Hematopoietic multipotent progenitor cell treated with erythropoietin and hydrocortisone succinate and interleukin-3 and kit ligand, for 6 days (in vitro differentiated cells): ENCODE results near the gene CKB.
A peak's percentile ranks its signal among the peaks of the same experiment; 100 is the strongest.

Source experiments
- DNase-seq: peaks from one replicate; pipeline ENCODE4 v3.0.0-alpha.2; 2015

Gene CKB

DNA sequence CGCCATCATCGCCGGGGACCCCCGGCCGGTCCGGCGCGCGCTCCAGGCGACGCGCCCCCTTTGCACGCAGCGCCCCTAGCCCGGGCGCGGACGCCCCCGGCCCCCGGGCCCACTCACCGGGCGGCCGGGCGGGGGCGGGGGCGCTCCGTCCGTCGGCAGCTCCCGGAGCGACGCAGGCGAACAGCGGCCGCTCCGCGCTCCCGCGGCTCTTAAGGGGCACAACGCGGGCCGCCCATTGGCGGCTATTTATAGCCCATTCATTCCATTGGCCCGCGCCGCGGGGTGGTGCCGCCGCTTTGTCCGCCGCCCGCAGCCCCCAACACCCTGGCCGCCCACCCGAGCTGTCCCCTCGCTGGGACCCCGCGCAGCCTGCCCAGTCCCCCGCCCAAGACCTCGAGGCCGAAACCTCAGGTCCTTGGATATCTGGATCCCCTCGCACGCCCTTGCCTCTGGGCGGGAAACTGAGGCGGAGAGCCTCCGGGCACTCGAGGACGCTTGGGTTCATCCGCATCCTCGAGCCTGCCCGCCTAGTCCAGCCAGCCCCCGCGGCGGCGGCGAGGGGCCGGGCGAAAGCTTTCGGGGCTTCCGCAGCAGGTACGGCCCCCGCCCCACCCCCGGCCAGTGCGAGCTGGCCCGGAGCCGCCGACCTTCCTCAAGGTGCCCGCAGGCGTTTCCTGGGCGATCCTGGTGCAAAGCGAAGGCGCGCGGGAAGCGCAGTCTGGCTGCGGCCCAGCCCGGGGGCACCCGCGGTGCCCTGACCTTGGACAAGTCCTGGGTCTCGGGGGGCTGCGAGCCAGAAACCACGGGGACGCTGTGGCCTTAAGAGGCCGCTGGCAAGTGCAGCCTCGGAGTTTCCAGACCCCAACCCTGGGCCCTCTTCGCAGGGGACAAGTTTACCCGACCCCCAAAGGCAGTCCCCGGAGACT lies at the start of gene CKB:
Gene CKB, minus strand, starts transcription at position 182 of the 926 bp plus-strand sequence. CDS start 337 bp downstream, outside the sequence.
- DNase-seq = peak; percentile 77

DNA sequence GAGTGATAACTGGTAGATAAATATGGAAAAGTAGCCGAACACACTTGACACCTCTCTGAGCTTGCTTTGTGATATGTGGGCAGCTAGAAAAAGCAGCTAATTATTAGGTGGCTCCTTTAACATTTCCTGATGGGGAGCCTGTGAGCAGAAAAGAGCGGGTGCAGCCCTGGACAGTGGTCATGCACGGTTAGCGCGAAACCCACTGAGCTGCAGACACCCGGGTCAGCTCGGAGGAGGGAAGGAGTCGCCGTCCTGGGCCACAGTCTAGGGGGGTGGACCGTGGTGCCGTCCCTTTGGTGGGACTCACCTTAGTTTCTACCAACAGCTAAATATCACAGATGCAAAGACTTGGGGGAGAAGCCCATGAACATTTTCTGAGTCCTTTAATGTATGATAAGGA lies 46.8 kb upstream of the CKB start:
- DNase-seq = no peak

DNA sequence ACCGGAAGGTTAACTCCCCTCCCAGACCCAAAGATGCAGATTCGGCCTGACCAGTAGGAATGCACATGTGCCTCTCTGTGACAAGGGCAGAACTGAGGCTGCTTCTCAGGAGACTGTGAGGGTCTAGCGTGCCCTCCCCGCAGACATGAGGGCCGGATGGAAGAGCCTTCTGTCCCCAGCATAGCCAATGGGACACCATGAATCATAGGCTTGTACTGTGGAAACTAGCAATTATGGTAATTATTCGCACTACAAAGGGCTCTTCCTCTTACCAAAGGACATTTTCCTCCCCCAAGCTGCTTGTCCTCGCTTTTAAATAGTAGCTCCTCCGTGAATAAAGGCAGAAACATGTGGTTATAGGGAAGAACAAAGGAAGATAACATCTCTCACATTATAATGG lies 46.3 kb upstream of the CKB start:
- DNase-seq = no peak

DNA sequence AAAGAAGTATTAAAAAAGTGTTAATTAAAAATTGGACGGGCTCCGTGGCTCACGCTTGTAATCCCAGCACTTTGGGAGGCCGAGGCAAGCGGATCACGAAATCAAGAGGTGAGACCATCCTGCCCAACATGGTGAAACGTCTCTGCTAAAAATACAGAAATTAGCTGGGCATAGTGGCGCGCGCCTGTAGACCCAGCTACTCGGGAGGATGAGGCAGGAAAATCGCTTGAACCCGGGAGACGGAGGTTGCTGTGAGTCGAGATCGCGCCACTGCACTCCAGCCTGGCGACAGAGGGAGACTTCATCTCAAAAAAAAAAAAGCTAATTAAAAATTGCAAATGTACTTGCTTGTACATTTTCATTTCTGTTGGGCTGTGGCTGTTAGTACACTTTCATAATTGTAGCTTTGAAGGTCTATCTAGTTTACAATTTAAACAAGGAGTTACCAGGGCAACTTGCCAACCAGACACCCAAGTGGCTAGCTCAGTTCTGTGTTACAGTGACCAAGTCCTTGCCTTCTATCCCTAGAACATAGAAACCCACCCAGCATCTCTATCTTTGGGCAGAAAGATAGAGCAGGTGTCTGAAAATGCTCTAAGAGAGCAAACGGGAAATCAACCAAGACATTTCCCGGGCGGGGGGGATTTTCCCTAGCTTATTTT lies 41.3 kb upstream of the CKB start:
- DNase-seq = peak; percentile 70

DNA sequence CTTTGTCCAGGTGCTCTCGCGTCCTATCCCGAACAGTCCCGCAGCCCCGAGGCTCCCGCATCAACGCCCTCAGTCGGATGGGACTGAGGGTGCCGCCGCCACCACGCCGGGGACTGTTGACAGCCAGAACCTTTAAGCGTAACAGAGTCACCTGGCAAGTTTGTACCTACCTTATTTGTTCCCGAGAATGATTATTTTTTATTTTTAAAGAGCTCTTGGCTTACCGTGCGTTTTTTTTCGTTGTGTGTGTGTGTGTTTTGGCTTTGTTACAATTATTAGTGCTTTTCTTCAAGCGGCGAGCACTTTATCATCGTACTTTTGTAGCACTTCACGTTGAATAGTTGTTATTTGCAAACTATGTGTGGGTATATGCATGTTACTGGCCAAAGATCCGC lies 40.6 kb upstream of the CKB start:
- DNase-seq = no peak

DNA sequence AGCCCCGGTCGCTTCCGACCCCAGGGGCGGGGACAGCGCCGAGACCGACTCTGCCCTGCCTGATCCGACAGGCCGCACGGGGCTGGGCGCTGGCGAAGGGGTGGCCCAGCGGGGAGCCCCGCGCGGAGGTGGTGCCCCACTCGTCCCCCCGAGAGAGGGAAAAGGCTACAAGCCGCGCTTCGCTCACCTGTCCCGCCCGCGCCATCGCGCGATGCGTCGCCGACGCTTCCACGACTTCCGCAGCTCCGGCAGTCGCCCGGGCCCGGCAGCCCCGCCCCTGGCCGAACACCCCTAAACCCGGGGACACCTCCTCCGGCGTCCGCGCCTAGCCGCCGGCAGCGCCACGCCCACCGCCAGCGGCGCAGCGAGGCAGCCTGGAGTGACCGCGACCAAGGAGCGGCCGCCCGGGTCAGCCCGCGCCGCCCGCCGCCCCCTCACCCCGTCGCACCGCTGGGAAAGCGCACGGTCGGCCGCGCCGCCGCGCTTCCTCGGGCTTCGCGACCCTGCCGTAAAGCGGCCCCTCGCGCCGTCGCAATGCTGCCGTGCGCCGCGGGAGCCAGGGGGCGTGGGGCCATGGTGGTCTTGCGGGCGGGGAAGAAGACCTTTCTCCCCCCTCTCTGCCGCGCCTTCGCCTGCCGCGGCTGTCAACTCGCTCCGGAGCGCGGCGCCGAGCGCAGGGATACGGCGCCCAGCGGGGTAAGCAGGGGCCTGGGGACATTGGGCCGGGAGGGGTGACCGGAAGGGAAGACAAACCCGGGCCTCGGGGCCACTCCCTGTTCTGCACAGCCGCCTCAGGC lies 40.0 kb upstream of the CKB start, which contains the start of the genes BAG5 and COA8:
Gene BAG5, minus strand, starts transcription at position 229 of the 797 bp plus-strand sequence. CDS start 1,493 bp downstream, outside the sequence.
Gene COA8, plus strand, starts transcription at position 532 of the 797 bp plus-strand sequence. Its CDS starts 42 bp downstream, at position 574.
- peak; percentile 87 for DNase-seq

DNA sequence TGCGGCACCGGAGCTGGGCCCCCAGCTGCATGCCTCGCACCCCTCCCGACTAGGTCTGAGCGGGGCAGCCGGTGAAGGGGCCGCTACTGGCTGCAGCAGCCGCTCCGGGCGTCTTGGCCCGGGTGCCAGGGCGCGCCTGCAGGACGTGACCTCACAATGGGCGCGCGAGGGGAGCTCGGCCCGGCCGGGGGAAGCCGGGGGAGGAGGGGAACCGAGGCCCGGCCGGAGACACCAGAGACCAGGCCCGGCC lies 39.5 kb upstream of the CKB start:
- DNase-seq = no peak

DNA sequence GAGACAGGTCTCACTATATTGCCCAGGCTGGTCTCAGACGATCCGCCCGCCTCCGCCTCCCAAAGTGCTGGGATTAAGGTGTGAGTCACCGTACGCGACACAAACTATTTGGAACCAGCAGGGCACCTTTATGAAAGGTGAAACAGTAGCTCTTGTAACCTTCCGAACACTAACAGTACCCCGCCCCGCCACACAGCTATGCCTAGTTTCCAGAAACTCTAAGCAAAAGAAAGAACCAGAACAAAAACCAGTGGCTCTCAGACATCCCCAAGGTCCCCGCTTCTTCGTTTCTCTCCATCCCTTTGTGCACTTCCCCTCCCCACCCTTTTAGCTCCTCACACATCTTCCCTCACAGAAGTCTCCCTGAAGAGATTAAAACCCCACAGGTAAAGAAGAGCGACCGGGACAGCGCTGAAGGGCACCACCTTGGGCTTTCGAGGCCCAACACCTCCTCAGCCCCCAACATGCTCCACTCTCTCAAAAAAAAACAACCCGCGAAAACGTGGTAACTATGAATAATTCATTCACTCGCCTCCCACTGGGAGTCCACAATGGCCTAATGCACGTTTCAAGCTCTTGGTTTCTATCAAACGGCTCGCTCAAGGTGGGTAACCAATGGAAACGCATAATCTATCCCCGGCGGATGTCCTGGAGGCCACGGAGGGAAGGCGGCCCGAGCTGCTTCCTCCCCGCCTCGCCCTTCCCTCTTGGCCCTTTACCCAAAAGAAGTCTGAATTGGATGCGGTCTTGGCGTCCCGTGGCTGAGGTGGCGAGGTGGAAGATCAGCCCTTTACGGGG lies 39.0 kb upstream of the CKB start:
- peak; percentile 83 for DNase-seq

DNA sequence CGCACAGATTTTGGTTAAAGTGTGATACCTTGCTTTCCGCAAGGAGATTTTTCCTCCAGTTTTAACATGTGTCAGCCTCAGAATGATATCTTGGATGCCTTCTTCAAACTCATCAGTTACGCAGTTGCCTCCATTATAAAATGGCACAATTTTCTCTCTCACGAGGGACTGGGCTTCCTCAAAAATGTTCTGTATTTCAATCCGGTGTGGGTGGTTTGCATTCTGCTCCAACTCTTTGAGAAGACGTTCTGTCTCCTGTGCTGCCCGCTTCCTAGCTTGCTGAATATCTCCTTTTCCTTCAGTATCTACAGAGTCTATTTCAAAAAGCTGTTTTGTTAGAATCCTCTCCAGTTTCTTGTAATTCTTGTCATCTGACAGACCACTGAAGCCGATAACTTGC lies 38.1 kb upstream of the CKB start:
- DNase-seq = no peak

DNA sequence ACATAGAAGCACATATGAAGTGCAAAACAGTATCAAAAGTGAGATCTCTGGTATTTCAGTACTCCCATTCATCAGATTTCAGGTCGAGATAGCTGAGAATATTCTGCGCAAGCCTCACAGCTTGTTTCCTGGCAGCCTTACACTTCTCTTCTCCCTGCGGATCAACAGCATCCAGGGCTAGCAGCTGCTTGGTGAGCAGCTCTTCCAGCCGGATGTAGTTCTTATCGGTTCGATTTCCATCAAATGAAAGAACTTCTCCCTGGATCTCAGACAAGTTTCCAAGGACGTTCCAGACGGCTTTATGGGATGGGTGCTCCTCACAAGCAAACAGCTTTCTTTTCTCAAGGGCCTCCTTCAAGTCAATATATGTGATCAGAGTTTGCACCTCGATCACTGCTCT lies 37.1 kb upstream of the CKB start:
- DNase-seq = no peak

DNA sequence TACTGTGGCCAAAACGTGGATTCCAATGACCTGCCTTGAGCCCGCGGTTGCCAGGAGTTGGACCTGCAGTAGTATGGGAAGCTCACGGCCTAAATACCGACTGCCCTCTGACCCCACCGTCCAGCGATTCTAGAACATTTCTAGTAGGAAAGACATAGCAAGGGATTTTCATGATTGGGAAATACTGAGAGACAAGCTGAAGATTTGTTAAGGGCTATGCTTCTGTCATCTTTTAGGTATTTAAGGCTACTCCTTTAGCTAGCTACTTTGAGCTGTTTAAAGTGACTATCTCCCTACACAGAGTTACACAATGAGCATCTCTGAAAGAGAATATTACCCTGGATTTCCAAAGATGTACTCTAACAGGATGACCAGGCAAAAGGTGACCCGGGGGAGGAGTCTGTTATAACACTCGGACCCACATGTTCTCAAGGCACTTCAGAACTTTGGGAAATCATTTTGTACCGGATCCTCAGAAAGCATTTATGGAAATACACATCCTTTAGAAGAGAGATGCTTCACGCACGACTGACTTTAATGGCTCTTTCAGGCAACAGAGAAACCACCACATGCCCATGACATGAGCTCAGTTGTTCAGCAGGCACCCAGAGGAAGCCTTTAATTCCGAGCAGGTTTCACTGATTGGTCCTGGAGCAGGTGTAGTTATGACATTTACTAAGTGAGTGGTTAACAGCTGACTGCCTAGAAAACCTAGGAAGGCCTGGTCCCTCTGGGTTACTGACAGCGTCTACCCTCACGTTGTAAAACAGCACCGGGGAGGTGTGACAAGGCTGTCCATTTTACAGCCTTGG lies 35.6 kb upstream of the CKB start:
- DNase-seq = no peak

DNA sequence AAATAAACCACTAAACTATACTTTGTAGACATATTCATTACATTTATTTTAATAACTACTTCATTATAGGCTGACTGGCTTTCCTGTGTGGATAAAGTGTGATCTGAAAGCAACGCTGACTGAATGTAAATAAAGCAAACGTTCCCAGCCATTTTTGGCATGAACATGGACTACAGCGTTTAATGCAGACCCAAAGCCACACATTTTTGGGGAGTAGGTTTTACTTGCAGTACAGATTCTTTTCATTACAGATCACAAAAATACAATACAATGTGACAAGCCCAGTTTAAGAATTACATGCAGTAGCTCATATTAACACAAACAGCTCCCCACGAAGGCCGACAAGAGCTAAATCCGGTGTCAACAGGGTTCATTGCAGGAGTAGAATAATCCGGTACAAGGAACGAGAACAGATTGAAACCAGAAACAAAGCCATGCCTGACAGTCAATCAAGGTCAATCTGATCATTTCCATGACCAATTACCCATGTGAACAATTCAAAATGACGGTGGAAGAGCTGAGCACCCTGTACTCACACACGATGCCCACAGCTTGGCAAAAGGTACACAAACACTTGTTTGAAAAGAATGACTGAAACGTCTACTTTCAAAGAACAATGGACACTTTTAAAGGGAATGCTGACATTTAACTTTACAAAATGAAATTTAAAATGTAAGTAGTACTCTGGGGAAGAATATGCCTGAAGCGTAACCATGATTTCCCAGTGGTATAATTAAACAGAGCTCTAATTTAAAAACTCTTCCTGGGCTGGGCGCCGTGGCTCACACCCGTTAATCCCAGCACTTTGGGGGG lies 34.5 kb upstream of the CKB start:
- DNase-seq = no peak

DNA sequence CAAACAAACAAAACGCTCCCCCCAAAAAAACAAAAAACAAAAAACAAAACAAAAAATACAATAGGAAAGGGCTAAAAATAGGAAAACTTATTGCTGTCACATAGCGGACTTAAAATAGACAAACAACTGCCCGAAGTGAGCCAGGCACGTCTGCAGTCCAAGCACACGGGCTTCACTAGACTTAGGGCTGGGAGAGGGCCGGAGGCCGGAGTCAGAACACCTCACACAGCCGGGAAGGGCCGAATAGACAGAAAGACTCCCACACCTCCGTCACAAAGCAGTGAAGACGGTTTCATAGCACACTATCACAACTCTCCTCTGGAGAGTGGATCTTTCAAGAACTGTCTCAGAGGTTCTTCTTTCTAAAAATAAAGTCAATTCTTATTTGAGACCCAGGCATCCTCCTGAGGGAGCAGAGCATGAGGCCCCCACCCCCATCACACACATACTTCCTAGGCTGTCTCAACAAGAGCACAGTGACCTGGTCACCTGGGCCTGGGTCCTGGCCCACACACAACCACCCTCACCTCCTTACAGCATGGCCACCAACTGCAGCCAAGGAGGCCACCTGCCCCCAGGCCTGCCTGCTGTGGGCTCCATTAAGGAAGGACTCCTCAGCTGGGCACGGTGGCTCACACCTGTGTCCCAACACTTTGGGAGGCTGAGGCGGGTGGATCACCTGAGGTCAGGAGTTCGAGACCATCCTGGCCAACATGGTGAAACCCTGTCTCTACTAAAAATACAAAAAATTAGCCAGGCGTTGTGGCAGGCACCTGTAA lies 33.1 kb upstream of the CKB start:
- DNase-seq = no peak

DNA sequence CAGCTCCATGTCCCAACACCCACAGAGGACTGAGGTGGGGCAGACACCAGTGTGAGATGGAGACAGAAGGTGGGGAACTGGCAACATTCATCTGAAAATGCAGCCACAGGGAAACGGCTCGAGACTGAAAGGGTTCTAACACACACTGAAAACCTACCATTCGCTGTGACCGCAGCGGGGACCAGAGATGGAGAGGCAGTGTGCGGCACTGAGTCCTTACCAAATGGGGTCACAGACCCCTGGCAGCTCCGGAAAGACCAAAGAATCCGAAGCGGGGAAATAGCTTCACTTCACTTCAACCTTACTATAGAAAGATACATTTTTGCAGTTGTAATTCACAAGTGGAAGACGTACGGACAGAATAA lies 30.2 kb upstream of the CKB start:
- no peak for DNase-seq

DNA sequence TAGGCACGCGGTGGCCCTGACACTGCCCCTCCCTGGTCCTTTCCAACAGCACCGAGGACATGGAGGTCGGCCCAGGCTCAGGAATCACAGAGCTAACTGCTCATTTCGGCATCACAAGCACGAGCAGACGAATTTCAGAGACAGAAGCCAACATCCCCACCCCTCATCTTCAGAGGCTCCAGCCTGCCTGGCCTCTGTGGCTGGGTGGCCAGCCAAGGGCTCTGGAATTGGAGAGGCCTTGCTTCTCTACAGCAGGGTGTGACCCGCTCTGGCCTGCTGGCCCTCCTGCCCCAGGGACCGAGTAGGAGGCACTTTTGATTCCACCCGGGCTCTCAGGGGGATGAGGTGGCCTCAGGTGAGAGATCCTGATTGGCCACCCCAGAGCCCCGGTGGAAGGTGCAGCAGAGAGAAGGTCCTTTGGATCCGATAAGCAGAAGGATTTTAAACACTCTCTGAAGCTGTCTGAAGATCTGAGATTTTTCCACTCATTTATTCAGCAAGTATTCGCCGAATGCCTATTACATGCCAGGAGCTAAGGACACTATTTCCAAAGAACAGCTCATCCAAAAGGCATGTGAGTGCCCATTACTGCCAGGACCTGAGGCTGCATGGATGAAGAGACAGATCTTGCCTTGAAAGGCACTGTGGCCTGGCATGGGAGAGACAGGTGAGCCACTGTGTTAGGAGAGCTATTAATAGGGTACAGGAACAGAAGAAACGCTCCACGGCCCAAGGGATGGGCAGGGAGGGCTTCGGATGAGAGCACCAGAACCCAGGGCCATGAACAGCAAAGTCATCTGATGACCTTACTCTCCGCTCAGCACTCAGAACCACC lies 29.6 kb upstream of the CKB start:
- no peak for DNase-seq

DNA sequence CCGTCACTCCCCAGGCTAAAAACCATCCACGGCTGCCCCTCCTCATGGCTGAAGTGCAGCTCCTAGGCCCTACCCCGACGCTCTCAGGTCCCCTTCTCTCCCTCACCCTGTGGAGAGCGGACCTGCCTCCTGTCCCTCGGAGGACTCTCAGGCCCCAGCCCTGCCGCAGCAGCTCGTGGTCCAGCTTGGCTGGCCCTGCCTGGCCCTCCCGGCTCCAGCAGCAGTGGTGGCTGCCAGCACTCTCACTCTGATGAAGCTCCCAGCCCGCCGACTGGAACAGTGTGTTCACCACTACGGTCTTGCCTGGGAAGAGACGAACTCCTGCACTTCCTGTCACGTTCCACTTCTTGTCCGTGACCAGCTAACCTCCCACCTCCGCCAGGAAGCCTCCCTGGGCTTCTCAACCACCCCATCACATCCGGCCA lies 28.7 kb upstream of the CKB start:
- no peak for DNase-seq

DNA sequence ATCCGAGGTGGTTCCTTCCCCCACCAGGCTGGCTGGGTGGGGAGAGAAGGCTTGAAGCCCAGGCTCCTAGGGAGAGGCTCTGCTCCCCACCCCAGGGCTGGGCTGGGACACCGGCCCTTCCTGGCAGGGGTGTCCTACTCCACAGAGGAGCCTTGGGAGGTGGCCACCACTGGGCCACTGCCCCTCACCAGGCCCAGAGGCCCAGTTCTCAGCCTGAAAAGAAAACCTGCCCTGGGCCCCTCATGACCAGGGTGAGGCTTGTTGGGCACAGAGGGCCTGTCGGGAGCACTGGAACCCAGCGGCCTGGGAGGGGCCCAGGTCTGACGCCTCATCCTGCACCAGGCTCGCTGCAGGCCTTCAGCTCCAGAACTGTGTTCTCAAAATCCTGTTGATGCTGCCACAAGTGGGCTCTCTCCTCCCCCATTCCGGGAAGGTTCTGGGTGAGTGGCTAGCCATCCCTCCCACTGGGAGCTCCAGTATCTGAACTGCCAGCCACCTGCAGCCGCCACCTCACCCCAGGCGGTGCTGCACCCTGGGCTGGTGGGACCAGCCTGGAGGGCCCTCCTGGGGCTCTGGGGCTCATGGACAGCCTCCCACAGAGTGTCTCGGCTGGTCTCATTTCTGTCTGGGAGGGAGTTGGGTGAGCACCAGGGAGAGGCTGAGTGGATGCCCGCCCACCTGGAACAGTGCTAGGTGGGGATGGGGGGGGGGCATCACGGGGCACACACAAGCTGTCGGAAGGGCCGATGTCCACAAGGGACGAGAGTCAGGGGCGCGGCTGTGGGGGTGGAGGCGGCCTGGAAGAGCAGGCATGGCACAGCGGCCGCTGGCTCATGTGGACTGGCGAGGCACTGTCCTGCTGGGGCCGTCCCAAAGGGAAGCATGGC lies 28.1 kb upstream of the CKB start:
- DNase-seq = no peak
